Smooth muscle cell (in vitro differentiated cells): ENCODE results near the gene NAALADL2. TPM values are rescaled to one million over a fixed set of nuclear protein-coding genes. Genes with fewer than 3 reads are reported as not detected.

Source experiments
- DNase-seq: peaks from one replicate; lab custom pipeline; 2025; ENCODE audit not compliant: unreplicated experiment; lab: John Stamatoyannopoulos, UW
- H2AFZ ChIP-seq: fragments of 200-600 bp; sonication (generic); 2 replicates; pipeline ENCODE4 v1.6.0; 2016; ENCODE audit warnings: antibody characterized with exemption, low read depth, mild to moderate bottlenecking
- H3F3A ChIP-seq: fragments of 200-600 bp; sonication (generic); 2 replicates; pipeline ENCODE4 v1.6.0; 2017; ENCODE audit warnings: antibody characterized with exemption, low read depth
- H3K27ac ChIP-seq: fragments of 200-600 bp; sonication (generic); 2 replicates; pipeline ENCODE4 v1.5.1; 2016; ENCODE audit warnings: low read depth, mild to moderate bottlenecking
- H3K27me3 ChIP-seq: fragments of 200-600 bp; sonication (generic); 2 replicates; pipeline ENCODE4 v1.6.1; 2016; ENCODE audit warnings: low read depth, mild to moderate bottlenecking
- H3K36me3 ChIP-seq: fragments of 200-600 bp; sonication (generic); 2 replicates; pipeline ENCODE4 v1.5.1; 2016; ENCODE audit warnings: low read depth
- H3K4me1 ChIP-seq: fragments of 200-600 bp; sonication (generic); 2 replicates; pipeline ENCODE4 v1.5.1; 2016; ENCODE audit warnings: low read depth
- H3K4me2 ChIP-seq: fragments of 200-600 bp; sonication (generic); 2 replicates; pipeline ENCODE4 v1.6.0; 2016; ENCODE audit warnings: mild to moderate bottlenecking
- H3K4me3 ChIP-seq: fragments of 200-600 bp; sonication (generic); 2 replicates; pipeline ENCODE4 v1.5.1; 2016; ENCODE audit warnings: mild to moderate bottlenecking
- H3K79me2 ChIP-seq: fragments of 200-600 bp; sonication (generic); 2 replicates; pipeline ENCODE4 v1.6.0; 2016; ENCODE audit warnings: low read depth, mild to moderate bottlenecking
- H3K9ac ChIP-seq: fragments of 200-600 bp; sonication (generic); 2 replicates; pipeline ENCODE4 v1.6.0; 2016; ENCODE audit warnings: low read depth
- H3K9me3 ChIP-seq: fragments of 200-600 bp; sonication (generic); replicated peaks from 2 replicates; pipeline ENCODE4 v1.5.1; 2016; ENCODE audit warnings: low read depth
- H4K20me1 ChIP-seq: fragments of 200-600 bp; sonication (generic); 2 replicates; pipeline ENCODE4 v1.6.0; 2016; ENCODE audit warnings: low read depth
- CTCF ChIP-seq: fragments of 200-600 bp; sonication (generic); IDR thresholded peaks from 2 replicates; pipeline ENCODE4 v1.5.1; 2017; ENCODE audit warnings: borderline replicate concordance, mild to moderate bottlenecking, antibody characterized with exemption; ENCODE audit not compliant: insufficient read depth, poor library complexity, severe bottlenecking
- WGBS: methylation state at CpG from one replicate; pipeline ENCODE4 v1.1.7; 2016; ENCODE audit warnings: low lambda C conversion rate; 5-methylcytosine and 5-hydroxymethylcytosine counted together
- polyA plus RNA-seq: library from polyadenylated mRNA; unstranded; fragments of >200 nt; fragmentation: Nextera tagmentation; extraction: Ambion mirVana; gene quantifications from 2 replicates; pipeline ENCODE4 v1.2.1, GENCODE V29; 2016
- total RNA-seq: library from RNA; depleted of rRNA; stranded (reverse); fragments of >200 nt; gene quantifications from 2 replicates; pipeline ENCODE4 v1.2.3, GENCODE V29; 2014

The NAALADL2 gene
- total and polyA plus RNA-seq, 2 experiments from 2014 or later, result 2.5 to 13.8 TPM

- Histone ChIP-seq H3K4me1 (no peaks in the 10 kb centered on the region), H3K9ac (no peak overlapping the region), H3K36me3 (no peaks in the 10 kb centered on the region), H3K9me3 (no peaks in the 10 kb centered on the region), H3F3A (no peaks in the 10 kb centered on the region), H2AFZ (no peak overlapping the region), H4K20me1 (no peaks in the 10 kb centered on the region), H3K27ac (no peak overlapping the region), H3K4me2 (no peak overlapping the region), H3K79me2 (no peaks in the 10 kb centered on the region), H3K4me3 (no peak overlapping the region), H3K27me3 (no peaks in the 10 kb centered on the region)
- no peak for TF ChIP-seq CTCF
- DNase-seq, result no peak
- 88% methylated on average over 3 of the region's 3 CpGs for WGBS
These were observed 731.6 kb downstream of the NAALADL2 start for GRCh38 chr3:175590745-175591144.

- TF ChIP-seq CTCF, result no peak
- Histone ChIP-seq H3K36me3 (no peaks in the 10 kb centered on the region), H3K27ac (no peak overlapping the region), H3K9me3 (no peaks in the 10 kb centered on the region), H3K4me3 (no peak overlapping the region), H4K20me1 (no peaks in the 10 kb centered on the region), H3K4me1 (no peaks in the 10 kb centered on the region), H2AFZ (no peak overlapping the region), H3K9ac (no peak overlapping the region), H3K4me2 (no peak overlapping the region), H3F3A (no peaks in the 10 kb centered on the region), H3K27me3 (no peaks in the 10 kb centered on the region), H3K79me2 (no peaks in the 10 kb centered on the region)
- DNase-seq, result no peak
- WGBS, result 100% methylated on average over 1 of the region's 1 CpG
These were observed 732.2 kb downstream of the NAALADL2 start for GRCh38 chr3:175591375-175591774.

- TF ChIP-seq CTCF, result no peak
- Histone ChIP-seq H3K36me3 (no peaks in the 10 kb centered on the region), H3K9ac (no peak overlapping the region), H3K9me3 (no peaks in the 10 kb centered on the region), H2AFZ (no peak overlapping the region), H3K27ac (no peak overlapping the region), H3K79me2 (no peaks in the 10 kb centered on the region), H3K4me1 (no peaks in the 10 kb centered on the region), H3F3A (no peaks in the 10 kb centered on the region), H3K4me2 (no peak overlapping the region), H4K20me1 (no peaks in the 10 kb centered on the region), H3K27me3 (no peaks in the 10 kb centered on the region), H3K4me3 (no peak overlapping the region)
- no peak for DNase-seq
- WGBS, result 82% methylated on average over 1 of the region's 1 CpG
These were observed 734.2 kb downstream of the NAALADL2 start for GRCh38 chr3:175593331-175593730.

GRCh38 chr3:175598740-175599139, 739.6 kb downstream of the NAALADL2 start:
- no peak overlapping the region for H3K4me3 ChIP-seq
- no peak overlapping the region for H3K9ac ChIP-seq
- H3K36me3 ChIP-seq, result no peaks in the 10 kb centered on the region
- WGBS, result 76% methylated on average over 4 of the region's 4 CpGs
- H4K20me1 ChIP-seq, result no peaks in the 10 kb centered on the region
- no peak overlapping the region for H2AFZ ChIP-seq
- H3K9me3 ChIP-seq, result no peaks in the 10 kb centered on the region
- no peak for DNase-seq
- no peak for TF ChIP-seq CTCF
- no peak overlapping the region for H3K4me2 ChIP-seq
- H3K27ac ChIP-seq, result no peak overlapping the region
- H3K79me2 ChIP-seq, result no peaks in the 10 kb centered on the region
- no peaks in the 10 kb centered on the region for H3K27me3 ChIP-seq
- no peaks in the 10 kb centered on the region for H3K4me1 ChIP-seq
- H3F3A ChIP-seq, result no peaks in the 10 kb centered on the region
